Measurements from ENCODE around the gene TMEM132D.

DNA sequence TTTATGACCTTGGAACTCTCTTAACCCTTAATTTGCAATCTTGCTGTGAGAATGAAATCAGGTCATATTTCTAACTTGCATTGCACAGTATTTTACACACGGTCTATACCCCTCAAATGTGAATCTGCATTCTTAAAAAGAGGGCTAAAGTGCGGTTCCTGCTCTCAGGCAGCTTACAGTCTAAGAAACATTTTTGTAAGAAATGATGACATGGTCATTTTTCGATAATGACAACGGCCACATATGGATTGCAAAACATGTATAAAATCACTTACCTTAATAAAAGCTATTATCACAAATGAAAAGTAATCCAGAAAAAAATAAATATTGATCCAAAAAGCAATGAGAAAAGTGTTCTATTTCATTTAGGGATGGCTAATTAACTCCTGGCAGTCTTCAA is 24.8 kb upstream of the TMEM132D start:
- TF ChIP-seq, protein P1, sequence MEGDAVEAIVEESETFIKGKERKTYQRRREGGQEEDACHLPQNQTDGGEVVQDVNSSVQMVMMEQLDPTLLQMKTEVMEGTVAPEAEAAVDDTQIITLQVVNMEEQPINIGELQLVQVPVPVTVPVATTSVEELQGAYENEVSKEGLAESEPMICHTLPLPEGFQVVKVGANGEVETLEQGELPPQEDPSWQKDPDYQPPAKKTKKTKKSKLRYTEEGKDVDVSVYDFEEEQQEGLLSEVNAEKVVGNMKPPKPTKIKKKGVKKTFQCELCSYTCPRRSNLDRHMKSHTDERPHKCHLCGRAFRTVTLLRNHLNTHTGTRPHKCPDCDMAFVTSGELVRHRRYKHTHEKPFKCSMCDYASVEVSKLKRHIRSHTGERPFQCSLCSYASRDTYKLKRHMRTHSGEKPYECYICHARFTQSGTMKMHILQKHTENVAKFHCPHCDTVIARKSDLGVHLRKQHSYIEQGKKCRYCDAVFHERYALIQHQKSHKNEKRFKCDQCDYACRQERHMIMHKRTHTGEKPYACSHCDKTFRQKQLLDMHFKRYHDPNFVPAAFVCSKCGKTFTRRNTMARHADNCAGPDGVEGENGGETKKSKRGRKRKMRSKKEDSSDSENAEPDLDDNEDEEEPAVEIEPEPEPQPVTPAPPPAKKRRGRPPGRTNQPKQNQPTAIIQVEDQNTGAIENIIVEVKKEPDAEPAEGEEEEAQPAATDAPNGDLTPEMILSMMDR (IDR thresholded peaks at IDR 0.05): no peak
- TF ChIP-seq, protein P2, sequence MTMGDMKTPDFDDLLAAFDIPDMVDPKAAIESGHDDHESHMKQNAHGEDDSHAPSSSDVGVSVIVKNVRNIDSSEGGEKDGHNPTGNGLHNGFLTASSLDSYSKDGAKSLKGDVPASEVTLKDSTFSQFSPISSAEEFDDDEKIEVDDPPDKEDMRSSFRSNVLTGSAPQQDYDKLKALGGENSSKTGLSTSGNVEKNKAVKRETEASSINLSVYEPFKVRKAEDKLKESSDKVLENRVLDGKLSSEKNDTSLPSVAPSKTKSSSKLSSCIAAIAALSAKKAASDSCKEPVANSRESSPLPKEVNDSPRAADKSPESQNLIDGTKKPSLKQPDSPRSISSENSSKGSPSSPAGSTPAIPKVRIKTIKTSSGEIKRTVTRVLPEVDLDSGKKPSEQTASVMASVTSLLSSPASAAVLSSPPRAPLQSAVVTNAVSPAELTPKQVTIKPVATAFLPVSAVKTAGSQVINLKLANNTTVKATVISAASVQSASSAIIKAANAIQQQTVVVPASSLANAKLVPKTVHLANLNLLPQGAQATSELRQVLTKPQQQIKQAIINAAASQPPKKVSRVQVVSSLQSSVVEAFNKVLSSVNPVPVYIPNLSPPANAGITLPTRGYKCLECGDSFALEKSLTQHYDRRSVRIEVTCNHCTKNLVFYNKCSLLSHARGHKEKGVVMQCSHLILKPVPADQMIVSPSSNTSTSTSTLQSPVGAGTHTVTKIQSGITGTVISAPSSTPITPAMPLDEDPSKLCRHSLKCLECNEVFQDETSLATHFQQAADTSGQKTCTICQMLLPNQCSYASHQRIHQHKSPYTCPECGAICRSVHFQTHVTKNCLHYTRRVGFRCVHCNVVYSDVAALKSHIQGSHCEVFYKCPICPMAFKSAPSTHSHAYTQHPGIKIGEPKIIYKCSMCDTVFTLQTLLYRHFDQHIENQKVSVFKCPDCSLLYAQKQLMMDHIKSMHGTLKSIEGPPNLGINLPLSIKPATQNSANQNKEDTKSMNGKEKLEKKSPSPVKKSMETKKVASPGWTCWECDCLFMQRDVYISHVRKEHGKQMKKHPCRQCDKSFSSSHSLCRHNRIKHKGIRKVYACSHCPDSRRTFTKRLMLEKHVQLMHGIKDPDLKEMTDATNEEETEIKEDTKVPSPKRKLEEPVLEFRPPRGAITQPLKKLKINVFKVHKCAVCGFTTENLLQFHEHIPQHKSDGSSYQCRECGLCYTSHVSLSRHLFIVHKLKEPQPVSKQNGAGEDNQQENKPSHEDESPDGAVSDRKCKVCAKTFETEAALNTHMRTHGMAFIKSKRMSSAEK (CRISPR knock-in tag; IDR thresholded peaks at IDR 0.05; ENCODE audit: borderline replicate concordance): no peak
- TF ChIP-seq ZNF138 (CRISPR knock-in tag; conservative IDR thresholded peaks at IDR 0.05) (no peak), FOXK1 (CRISPR knock-in tag; IDR thresholded peaks at IDR 0.05) (no peak), NFYB (CRISPR knock-in tag; conservative IDR thresholded peaks at IDR 0.05; ENCODE audit: low read depth) (no peak), ZNF396 (CRISPR knock-in tag; IDR thresholded peaks at IDR 0.05; ENCODE audit: borderline replicate concordance) (no peak), ATF1 (CRISPR knock-in tag; IDR thresholded peaks at IDR 0.05) (no peak), ZNF423 (CRISPR knock-in tag; IDR thresholded peaks at IDR 0.05) (no peak), CBFB (CRISPR knock-in tag; IDR thresholded peaks at IDR 0.05; ENCODE audit: low read depth) (no peak), FOXP1 (CRISPR knock-in tag; IDR thresholded peaks at IDR 0.05; ENCODE audit: borderline replicate concordance) (no peak)
- TF ChIP-seq, protein P3, sequence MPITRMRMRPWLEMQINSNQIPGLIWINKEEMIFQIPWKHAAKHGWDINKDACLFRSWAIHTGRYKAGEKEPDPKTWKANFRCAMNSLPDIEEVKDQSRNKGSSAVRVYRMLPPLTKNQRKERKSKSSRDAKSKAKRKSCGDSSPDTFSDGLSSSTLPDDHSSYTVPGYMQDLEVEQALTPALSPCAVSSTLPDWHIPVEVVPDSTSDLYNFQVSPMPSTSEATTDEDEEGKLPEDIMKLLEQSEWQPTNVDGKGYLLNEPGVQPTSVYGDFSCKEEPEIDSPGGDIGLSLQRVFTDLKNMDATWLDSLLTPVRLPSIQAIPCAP (CRISPR knock-in tag; IDR thresholded peaks at IDR 0.05): no peak
- TF ChIP-seq, protein P4, sequence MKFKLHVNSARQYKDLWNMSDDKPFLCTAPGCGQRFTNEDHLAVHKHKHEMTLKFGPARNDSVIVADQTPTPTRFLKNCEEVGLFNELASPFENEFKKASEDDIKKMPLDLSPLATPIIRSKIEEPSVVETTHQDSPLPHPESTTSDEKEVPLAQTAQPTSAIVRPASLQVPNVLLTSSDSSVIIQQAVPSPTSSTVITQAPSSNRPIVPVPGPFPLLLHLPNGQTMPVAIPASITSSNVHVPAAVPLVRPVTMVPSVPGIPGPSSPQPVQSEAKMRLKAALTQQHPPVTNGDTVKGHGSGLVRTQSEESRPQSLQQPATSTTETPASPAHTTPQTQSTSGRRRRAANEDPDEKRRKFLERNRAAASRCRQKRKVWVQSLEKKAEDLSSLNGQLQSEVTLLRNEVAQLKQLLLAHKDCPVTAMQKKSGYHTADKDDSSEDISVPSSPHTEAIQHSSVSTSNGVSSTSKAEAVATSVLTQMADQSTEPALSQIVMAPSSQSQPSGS (CRISPR knock-in tag; IDR thresholded peaks at IDR 0.05; ENCODE audit: borderline replicate concordance, low read depth): no peak

Measured in WTC11 (cell line).